Right lobe of liver (tissue), 6 donors: Measurements from ENCODE around the gene ZDHHC14. TPM values are rescaled to one million over a fixed set of nuclear protein-coding genes. Genes with fewer than 3 reads are reported as not detected.
"Not testable (repeated sequence)": the region's sequence is repeated elsewhere in the genome, so short reads cannot be mapped to it uniquely, and the experiment has no call there.

Source experiments
- ATAC-seq, 4 donors: fragments of 200-7000 bp; cut with Tn5 transposase; one replicate each; pipeline ENCODE4 v1.9.1; 2020; ENCODE audit warnings: mild to moderate bottlenecking in 4 of 4, moderate library complexity in 4 of 4
- DNase-seq, 3 donors: peaks; one replicate each; pipeline ENCODE4 v3.0.0-alpha.2; 2020
- H3K27ac ChIP-seq, 3 donors: fragments of 200-600 bp; one replicate each; pipeline ENCODE4 v1.8.0; 2022
- H3K27me3 ChIP-seq, 2 donors: fragments of 200-600 bp; one replicate each; pipeline ENCODE4 v1.8.0; 2022
- H3K36me3 ChIP-seq, 4 donors: fragments of 200-600 bp; sonication (generic) in 1 of 4; one replicate each; pipeline versions ENCODE4 v1.5.1 to v1.8.0; 2017 to 2022; ENCODE audit warnings: control low read depth in 1 of 4
- H3K4me1 ChIP-seq, 4 donors: fragments of 200-600 bp; sonication (generic) in 1 of 4; one replicate each; pipeline versions ENCODE4 v1.5.1 to v1.8.0; 2017 to 2022; ENCODE audit warnings: control low read depth in 1 of 4
- H3K4me3 ChIP-seq, 3 donors: fragments of 200-600 bp; one replicate each; pipeline ENCODE4 v1.8.0; 2022
- H3K9me3 ChIP-seq, 4 donors: fragments of 200-600 bp; sonication (generic) in 1 of 4; one replicate each; pipeline versions ENCODE4 v1.5.1 to v1.8.0; 2017 to 2022; ENCODE audit warnings: control low read depth in 1 of 4
- POLR2A ChIP-seq: fragments of 450-650 bp; IDR thresholded peaks from one replicate; pipeline ENCODE4 v1.6.1; 2017; ENCODE audit warnings: antibody characterized with exemption, mild to moderate bottlenecking
- WGBS: methylation state at CpG from one replicate; pipeline ENCODE4 v1.1.6; 2018; ENCODE audit warnings: low coverage, low lambda C conversion rate; ENCODE audit not compliant: insufficient coverage; ENCODE audit errors: missing lambda C conversion rate; 5-methylcytosine and 5-hydroxymethylcytosine counted together
- intact Hi-C, 2 donors: fragments of 100-400 bp; cut with DNase I; formaldehyde crosslinking; loops; one replicate each; pipeline versions ENCODE4 v1.11.2 to v1.14.1; 2022
- total RNA-seq, 6 experiments: library from RNA; depleted of rRNA in 2 of 6; stranded (reverse); fragments of >200 nt in 2 of 6; fragmentation: NEBNext Ultra II Directional in 3 of 6; extraction: Animal tissue kit (Norgen Biotek cat#: 25700) in 3 of 6; gene quantifications; one replicate each; pipeline versions ENCODE4 v1.1.0 to v1.2.4, GENCODE V29; 2016 to 2023
- TF ChIP-seq, protein P1 (sequence below), 4 donors: fragments of 200-600 bp in 3 of 4; fragments of 450-650 bp in 1 of 4; IDR thresholded peaks; one replicate each; pipeline versions ENCODE4 v1.5.1 to v1.8.0; 2016 to 2022; ENCODE audit warnings: antibody characterized with exemption in 4 of 4, mild to moderate bottlenecking in 2 of 4
- donor health status: DM: no; HTN: yes; CAD: no.
- donor health status: DM: no; HTN: no; CAD: no.
- donor health status: DM: no; HTN: no; CAD: no.
- donor health status: DM: no; HTN: yes; CAD: no.
- donor health status: DM: no; HTN: yes; CAD: no.

The ZDHHC14 gene
- total RNA-seq, 6 experiments from 2014 or later, result 7.3 to 13.0 (median 10.3) TPM

- Histone ChIP-seq H3K36me3 (no peaks in the 10 kb centered on the region), H3K27ac (no peak overlapping the region), H3K4me1 (peaks cover 0 to under 1% (median 0%) of the 10 kb centered on the region in 4 donors), H3K4me3 (no peak overlapping the region), H3K9me3 (no peaks in the 10 kb centered on the region), H3K27me3 (no peaks in the 10 kb centered on the region)
- intact Hi-C loops, result no loop called here
- ATAC-seq (peak in 1 of 4 donors; percentile 17), DNase-seq (no peak)
- 78% methylated on average over 13 of the region's 14 CpGs for WGBS
- no peak for TF ChIP-seq POLR2A
- TF ChIP-seq, protein P1, sequence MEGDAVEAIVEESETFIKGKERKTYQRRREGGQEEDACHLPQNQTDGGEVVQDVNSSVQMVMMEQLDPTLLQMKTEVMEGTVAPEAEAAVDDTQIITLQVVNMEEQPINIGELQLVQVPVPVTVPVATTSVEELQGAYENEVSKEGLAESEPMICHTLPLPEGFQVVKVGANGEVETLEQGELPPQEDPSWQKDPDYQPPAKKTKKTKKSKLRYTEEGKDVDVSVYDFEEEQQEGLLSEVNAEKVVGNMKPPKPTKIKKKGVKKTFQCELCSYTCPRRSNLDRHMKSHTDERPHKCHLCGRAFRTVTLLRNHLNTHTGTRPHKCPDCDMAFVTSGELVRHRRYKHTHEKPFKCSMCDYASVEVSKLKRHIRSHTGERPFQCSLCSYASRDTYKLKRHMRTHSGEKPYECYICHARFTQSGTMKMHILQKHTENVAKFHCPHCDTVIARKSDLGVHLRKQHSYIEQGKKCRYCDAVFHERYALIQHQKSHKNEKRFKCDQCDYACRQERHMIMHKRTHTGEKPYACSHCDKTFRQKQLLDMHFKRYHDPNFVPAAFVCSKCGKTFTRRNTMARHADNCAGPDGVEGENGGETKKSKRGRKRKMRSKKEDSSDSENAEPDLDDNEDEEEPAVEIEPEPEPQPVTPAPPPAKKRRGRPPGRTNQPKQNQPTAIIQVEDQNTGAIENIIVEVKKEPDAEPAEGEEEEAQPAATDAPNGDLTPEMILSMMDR (IDR thresholded peaks at IDR 0.05), result no peak
These were observed 12.1 kb downstream of the ZDHHC14 start for GRCh38 chr6:157392927-157393668.

- Histone ChIP-seq H3K36me3 (no peaks in the 10 kb centered on the region), H3K27ac (no peak overlapping the region), H3K4me3 (no peak overlapping the region), H3K9me3 (no peaks in the 10 kb centered on the region), H3K27me3 (no peaks in the 10 kb centered on the region), H3K4me1 (no peaks in the 10 kb centered on the region)
- peak; percentile 34 to 71 (median 51) for ATAC-seq
- no peak for DNase-seq
- TF ChIP-seq, protein P1 (IDR thresholded peaks at IDR 0.05), result no peak
- TF ChIP-seq POLR2A, result no peak
- 54% methylated on average over 6 of the region's 6 CpGs for WGBS
- intact Hi-C loops, result no loop called here
These were observed 12.8 kb downstream of the ZDHHC14 start for GRCh38 chr6:157393669-157394327.

- H3K27ac ChIP-seq, H3K4me3 ChIP-seq, DNase-seq, H3K27me3 ChIP-seq, ATAC-seq, H3K36me3 ChIP-seq, H3K4me1 ChIP-seq, H3K9me3 ChIP-seq, intact Hi-C loops: not testable (repeated sequence)
- WGBS, result 97% methylated on average over 9 of the region's 11 CpGs
These were observed 14.2 kb downstream of the ZDHHC14 start for GRCh38 chr6:157395199-157395598.

GRCh38 chr6:157396026-157396425, 15.0 kb downstream of the ZDHHC14 start:
- no peaks in the 10 kb centered on the region for H3K36me3 ChIP-seq
- DNase-seq (no peak), ATAC-seq (no peak)
- H3K4me3 ChIP-seq, result no peak overlapping the region
- no peak overlapping the region for H3K27ac ChIP-seq
- H3K9me3 ChIP-seq, result no peaks in the 10 kb centered on the region
- 85% methylated on average over 3 of the region's 3 CpGs for WGBS
- intact Hi-C loops, result no loop called here
- no peaks in the 10 kb centered on the region for H3K4me1 ChIP-seq
- no peaks in the 10 kb centered on the region for H3K27me3 ChIP-seq
- TF ChIP-seq, protein P1 (IDR thresholded peaks at IDR 0.05), result no peak

- H3K9me3 ChIP-seq, result no peaks in the 10 kb centered on the region
- DNase-seq, result no peak
- TF ChIP-seq, protein P1 (IDR thresholded peaks at IDR 0.05), result no peak
- TF ChIP-seq POLR2A, result no peak
- H3K27me3 ChIP-seq, result no peaks in the 10 kb centered on the region
- no peaks in the 10 kb centered on the region for H3K36me3 ChIP-seq
- ATAC-seq, result no peak
- no peaks in the 10 kb centered on the region for H3K4me1 ChIP-seq
- intact Hi-C loops, result no loop called here
- 94% methylated on average over 3 of the region's 9 CpGs for WGBS
- no peak overlapping the region for H3K27ac ChIP-seq
- H3K4me3 ChIP-seq, result no peak overlapping the region
These were observed 16.7 kb downstream of the ZDHHC14 start for GRCh38 chr6:157397660-157398059.
